ENCODE measurements around the gene ASNSD1. TPM values are rescaled to one million over a fixed set of nuclear protein-coding genes. Genes with fewer than 3 reads are reported as not detected.
"Not testable (repeated sequence)": the region's sequence is repeated elsewhere in the genome, so short reads cannot be mapped to it uniquely, and the experiment has no call there.

The ASNSD1 gene
- total RNA-seq, 2 experiments from 2014 or later = 41.0 to 43.2 TPM

DNA sequence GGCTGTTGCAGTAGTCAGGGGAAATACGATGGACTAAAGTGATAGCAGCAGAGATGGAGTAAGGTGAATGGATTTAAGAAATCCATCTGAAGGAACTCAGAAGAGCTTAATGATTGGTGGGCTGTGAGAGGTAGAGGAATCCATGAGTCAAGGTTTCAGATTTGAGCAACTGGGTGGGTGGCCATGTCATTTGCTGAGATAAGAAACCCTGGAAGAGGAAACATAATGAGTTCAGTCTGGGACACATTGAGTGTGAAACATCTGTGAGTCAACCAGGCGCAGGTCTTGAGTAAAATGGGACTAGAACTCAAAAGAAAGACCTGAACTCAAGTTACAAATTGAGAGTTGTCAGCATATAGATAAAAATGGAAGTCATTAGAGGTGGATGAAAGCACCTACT, 19.7 kb upstream of the ASNSD1 start:
- Mint-ChIP-seq H3K4me3 (no peak overlapping the region), H3K36me3 (ENCODE audit: low read depth) (no peaks in the 10 kb centered on the region), H3K27ac (peak overlapping the region; percentile 17), H3K4me1 (ENCODE audit: low read depth) (peaks cover 17% of the 10 kb centered on the region), H3K9me3 (peaks cover 3% of the 10 kb centered on the region), H3K27me3 (no peaks in the 10 kb centered on the region)
- ATAC-seq = peak; percentile 93
- TF ChIP-seq, protein P1, sequence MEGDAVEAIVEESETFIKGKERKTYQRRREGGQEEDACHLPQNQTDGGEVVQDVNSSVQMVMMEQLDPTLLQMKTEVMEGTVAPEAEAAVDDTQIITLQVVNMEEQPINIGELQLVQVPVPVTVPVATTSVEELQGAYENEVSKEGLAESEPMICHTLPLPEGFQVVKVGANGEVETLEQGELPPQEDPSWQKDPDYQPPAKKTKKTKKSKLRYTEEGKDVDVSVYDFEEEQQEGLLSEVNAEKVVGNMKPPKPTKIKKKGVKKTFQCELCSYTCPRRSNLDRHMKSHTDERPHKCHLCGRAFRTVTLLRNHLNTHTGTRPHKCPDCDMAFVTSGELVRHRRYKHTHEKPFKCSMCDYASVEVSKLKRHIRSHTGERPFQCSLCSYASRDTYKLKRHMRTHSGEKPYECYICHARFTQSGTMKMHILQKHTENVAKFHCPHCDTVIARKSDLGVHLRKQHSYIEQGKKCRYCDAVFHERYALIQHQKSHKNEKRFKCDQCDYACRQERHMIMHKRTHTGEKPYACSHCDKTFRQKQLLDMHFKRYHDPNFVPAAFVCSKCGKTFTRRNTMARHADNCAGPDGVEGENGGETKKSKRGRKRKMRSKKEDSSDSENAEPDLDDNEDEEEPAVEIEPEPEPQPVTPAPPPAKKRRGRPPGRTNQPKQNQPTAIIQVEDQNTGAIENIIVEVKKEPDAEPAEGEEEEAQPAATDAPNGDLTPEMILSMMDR (IDR thresholded peaks at IDR 0.05) = no peak
- DNase-seq = peak; percentile 69
- POLR2A ChIA-PET = no interaction called here
- CTCF ChIA-PET = interaction anchor here (3.0 kb wide), 1 partner anchor 19 kb away, joined by 12 read pairs; the partner anchor contains the start of gene ASNSD1
- intact Hi-C loops (cut with micrococcal nuclease) = no loop called here

DNA sequence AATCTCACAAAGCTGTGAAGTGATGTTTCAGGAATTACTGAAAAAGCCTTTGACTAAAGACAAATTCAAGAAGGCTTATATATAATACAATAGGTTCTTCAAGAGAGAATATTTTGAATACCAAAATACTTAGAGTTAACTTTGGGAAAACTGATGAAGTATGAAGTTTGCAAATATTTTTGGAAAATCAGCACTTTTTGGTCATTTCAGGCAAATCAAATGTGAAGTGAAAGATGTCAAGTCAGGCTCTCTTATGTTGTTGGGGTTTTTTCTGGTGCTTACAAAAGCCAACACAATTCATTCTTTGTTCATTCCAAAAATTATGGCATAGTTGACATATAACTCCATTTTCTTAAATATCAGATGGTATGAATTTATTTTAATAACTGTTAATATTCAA, 14.7 kb upstream of the ASNSD1 start:
- Mint-ChIP-seq H3K9me3 (no peaks in the 10 kb centered on the region), H3K27ac (no peak overlapping the region), H3K4me1 (ENCODE audit: low read depth) (peaks cover 6% of the 10 kb centered on the region), H3K4me3 (no peak overlapping the region), H3K36me3 (ENCODE audit: low read depth) (no peaks in the 10 kb centered on the region), H3K27me3 (no peaks in the 10 kb centered on the region)
- intact Hi-C loops (cut with micrococcal nuclease) = no loop called here
- no peak for ATAC-seq
- POLR2A ChIA-PET = no interaction called here
- DNase-seq = no peak
- TF ChIP-seq, protein P1 (IDR thresholded peaks at IDR 0.05) = no peak
- CTCF ChIA-PET = no interaction called here

DNA sequence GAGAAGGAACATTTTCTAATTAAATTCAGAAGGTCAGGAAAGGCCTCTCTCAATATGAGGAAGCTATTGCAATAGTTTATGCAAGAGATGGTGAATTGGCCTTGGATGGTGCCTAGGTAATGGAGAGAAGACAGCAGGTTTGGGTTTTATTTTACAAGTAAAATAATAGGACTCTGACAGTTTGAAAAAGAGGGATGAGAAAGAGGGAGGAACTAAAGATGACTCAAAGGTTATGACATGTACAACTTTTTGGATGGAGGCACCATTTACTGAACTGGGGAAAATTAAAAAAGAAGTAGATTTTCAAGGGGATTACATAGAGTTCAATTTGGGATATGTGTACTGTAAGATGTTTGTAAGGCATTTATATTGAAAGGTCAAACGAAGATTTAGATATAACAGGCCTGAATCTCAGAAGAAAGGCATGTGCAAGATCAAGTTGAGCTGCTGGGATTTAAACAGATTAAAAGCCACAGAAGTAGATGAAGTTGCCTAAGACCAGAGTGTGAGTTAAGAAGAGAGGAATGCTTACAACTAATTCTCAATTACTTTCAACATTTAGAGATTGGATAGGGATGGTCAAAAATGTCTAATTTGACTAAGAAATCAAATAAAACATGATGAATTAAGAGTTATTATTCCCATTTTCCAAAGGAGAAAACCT, 12.3 kb upstream of the ASNSD1 start:
- POLR2A ChIA-PET = no interaction called here

DNA sequence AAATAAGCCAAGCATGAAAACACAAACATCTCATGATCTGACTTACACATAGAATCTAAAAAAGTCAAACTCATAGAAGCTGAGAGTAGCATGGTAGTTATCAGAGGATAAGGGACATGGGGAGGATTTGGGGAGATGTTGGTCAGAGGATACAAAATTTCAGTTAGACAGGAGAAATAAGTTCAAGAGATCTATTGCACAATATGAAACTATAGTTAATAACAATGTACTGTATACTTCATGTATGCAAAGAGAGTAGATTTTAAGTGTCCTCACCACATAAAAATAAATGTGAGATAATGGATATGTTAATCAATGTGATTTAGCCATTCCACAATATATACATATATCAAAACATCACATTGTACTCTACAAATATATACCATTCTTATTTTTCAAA, 10.0 kb upstream of the ASNSD1 start:
- ChIA-PET POLR2A (no interaction called here), CTCF (interaction anchor here (1.0 to 2.5 kb wide), 3 partner anchors 8 to 130 kb away, joined by 3 to 8 read pairs (median 3); no protein-coding TSS in a partner anchor)
- intact Hi-C loops (cut with micrococcal nuclease) = no loop called here
- Mint-ChIP-seq H3K27ac (no peak overlapping the region), H3K9me3 (peaks cover 12% of the 10 kb centered on the region), H3K4me3 (no peak overlapping the region), H3K36me3 (ENCODE audit: low read depth) (no peaks in the 10 kb centered on the region), H3K4me1 (ENCODE audit: low read depth) (peaks cover 3% of the 10 kb centered on the region), H3K27me3 (no peaks in the 10 kb centered on the region)
- no peak for DNase-seq
- ATAC-seq = no peak
- TF ChIP-seq, protein P1 (IDR thresholded peaks at IDR 0.05) = no peak

More for the DNA sequence above, 12.3 kb upstream of the ASNSD1 start:
- Mint-ChIP-seq H3K27me3 (no peaks in the 10 kb centered on the region), H3K4me1 (ENCODE audit: low read depth) (no peaks in the 10 kb centered on the region), H3K4me3 (no peak overlapping the region), H3K36me3 (ENCODE audit: low read depth) (no peaks in the 10 kb centered on the region), H3K9me3 (peaks cover 12% of the 10 kb centered on the region), H3K27ac (no peak overlapping the region)
- TF ChIP-seq, protein P1 (IDR thresholded peaks at IDR 0.05) = no peak
- intact Hi-C loops (cut with micrococcal nuclease) = no loop called here
- DNase-seq (no peak), ATAC-seq (no peak)
- CTCF ChIA-PET = interaction anchor here (2.5 kb wide), 1 partner anchor 10 kb away, joined by 8 read pairs; no protein-coding TSS in a partner anchor

DNA sequence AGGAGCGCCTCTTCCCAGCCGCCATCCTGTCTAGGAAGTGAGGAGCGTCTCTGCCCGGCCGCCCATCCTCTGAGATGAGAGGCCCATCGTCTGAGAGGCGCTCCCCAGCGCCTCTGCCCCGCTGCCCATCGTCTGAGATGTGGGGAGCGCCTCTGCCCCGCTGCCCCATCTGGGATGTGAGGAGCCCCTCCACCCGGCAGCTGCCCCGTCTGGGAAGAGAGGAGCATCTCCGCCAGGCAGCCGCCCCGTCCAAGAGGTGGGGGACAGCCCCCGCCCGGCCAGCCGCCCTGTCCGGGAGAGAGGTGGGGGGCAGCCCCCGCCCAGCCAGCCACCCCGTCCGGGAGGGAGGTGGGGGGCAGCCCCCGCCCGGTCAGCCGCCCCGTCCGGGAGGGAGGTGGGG, 7.8 kb upstream of the ASNSD1 start:
- DNase-seq; POLR2A ChIA-PET; ATAC-seq; intact Hi-C loops (cut with micrococcal nuclease); H3K4me3 Mint-ChIP-seq; CTCF ChIA-PET; H3K27me3 Mint-ChIP-seq; H3K27ac Mint-ChIP-seq; H3K36me3 Mint-ChIP-seq (ENCODE audit: low read depth): not testable (repeated sequence)
- Mint-ChIP-seq H3K9me3 (peaks cover 12% of the 10 kb centered on the region), H3K4me1 (ENCODE audit: low read depth) (peaks cover 19% of the 10 kb centered on the region)

Data from activated CD8-positive, alpha-beta T cell treated with anti-CD3 and anti-CD28 coated beads for 36 hours (primary cell).